NOMO-1 treated with dmso at 0.1 percent for 144 hours (cell line): ENCODE measurements around the gene F7.

ENCODE experiments used
- DNase-seq: peaks from one replicate; lab custom pipeline; 2025; ENCODE audit not compliant: unreplicated experiment; lab: John Stamatoyannopoulos, UW

The F7 gene

DNA sequence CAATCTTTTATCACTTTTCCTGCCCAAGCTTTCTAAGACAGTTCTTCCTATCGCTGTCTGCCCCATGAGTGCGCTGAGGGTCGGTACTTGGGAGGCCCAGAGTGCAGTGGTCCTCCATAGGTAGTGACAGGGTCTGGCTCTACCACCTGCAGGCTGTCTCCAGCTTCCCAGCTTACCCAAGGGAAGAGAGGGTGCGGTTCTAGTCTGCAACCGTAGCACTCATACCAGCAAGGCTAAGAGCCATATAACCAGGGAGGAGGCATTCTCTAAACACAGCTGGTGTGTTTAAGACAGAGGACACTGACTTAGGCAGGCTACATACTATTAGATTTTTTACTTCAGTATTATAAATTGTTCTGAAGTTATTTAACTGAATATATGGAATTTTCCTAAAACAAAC is 61.1 kb downstream of the F7 start:
- no peak for DNase-seq

DNA sequence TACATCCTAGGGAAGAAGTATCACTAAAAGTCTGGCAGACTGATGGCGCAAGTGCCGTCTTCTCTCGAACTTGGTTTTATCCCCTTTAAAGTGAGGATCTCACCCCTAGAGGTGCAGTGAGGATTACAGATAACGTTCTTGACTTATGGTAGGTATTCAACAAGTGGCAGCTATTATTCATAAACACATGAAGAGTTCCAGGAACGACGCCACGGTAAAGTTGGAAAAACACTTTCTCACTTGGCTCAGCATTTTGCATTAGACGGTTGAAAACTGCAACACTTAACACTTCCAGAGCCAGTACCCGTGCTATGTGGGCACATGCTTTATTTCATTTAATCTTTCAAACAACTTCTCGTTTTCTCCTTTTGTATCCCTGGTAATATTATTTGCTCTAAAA is 61.6 kb downstream of the F7 start:
- no peak for DNase-seq

DNA sequence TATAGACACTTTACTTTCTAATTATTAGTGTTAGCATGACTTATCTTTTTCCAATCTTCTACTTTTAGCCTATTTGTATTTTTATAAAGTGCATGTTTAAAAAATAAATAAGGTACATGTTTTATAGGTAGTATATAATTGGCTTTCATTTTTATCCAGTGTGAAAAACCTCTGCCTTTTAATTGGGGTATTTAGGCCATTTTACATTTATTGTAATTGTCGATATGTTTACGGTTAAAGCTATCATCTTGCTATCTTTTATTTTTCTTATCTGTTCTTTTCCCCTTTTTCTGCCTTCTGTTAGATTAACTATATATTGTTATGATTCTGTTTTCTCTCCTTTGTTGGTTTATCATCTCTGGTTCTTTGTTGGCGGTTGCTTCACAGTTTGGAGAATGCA is 62.0 kb downstream of the F7 start:
- no peak for DNase-seq

- no peak for DNase-seq
Observed at GRCh38 chr13:113168211-113168610, 62.6 kb downstream of the F7 start.

DNA sequence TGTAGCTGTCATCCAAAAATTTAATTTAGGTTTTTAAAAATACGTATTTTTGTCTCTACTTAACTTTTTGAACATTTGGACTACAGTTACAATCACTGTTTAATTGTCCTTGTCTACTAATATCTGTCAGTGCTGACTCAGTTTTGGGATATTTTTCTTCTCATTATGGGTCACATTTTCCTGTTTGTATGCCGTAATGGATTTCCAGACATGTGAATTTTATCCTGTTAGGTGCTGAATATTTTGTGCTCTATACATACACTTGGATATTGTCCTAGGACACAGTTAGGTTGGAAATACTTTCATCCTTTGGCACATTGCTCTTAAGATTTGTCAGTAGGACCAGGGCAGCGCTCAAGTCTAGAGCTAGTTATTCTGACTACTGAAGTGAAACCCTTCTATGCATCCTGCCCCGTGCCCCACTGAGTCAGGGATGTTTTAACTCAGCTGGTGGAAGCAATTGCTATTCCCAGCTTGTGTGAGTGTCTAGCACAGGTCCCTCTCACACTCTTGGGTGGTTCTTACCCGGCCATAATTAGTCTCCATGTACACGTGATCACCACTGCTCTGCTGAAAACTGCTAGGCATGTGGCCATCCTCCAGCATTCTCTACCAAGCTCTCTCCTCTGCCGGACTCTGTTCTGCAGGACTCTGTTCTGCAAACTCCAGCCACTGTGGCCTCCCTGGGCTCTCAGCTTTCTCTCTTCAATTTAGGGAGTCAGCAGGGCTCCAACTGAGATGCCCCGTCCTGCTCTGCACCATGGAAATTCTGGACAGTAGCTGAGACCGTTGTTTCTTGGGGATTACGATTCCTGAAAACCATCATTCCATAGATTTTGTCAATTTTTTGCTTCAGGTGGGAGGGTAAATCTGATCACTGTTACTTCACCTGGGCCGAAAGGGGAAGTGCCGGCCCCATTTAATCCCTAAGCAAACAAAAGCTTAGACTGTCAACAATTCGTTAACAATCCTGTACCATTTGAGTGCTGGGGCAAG is 64.0 kb downstream of the F7 start:
- no peak for DNase-seq
